HL-60 (cell line): ENCODE measurements around the gene RERE.

ENCODE experiments used
- CTCF ChIP-seq: IDR thresholded peaks from one replicate; pipeline ENCODE4 v1.5.1; 2011; ENCODE audit warnings: low read length, control low read depth, inconsistent platforms; ENCODE audit not compliant: insufficient read depth
- POLR2AphosphoS5 ChIP-seq: IDR thresholded peaks from 2 replicates; pipeline ENCODE4 v1.6.1; 2012; ENCODE audit warnings: low read depth
- REST ChIP-seq: IDR thresholded peaks from 2 replicates; pipeline ENCODE4 v1.6.1; 2012; ENCODE audit warnings: low read depth; ENCODE audit not compliant: insufficient replicate concordance
- SPI1 ChIP-seq: IDR thresholded peaks from 2 replicates; pipeline ENCODE4 v1.6.1; 2012; ENCODE audit warnings: low read depth, mild to moderate bottlenecking, borderline replicate concordance

- TF ChIP-seq CTCF, result no peak
- TF ChIP-seq SPI1, result no peak
- no peak for TF ChIP-seq REST
- no peak for TF ChIP-seq POLR2AphosphoS5
Observed at GRCh38 chr1:8495928-8496401, 321.5 kb downstream of the RERE start.
